KOPT-K1 (cell line): ENCODE results near the gene TMEFF1.

Experiments used
- H3K27ac ChIP-seq: fragments of 200-600 bp; sonication (generic); 2 replicates; pipeline ENCODE4 v1.5.1; 2016; ENCODE audit warnings: antibody characterized with exemption, mild to moderate bottlenecking, low read depth, low read length; ENCODE audit not compliant: poor library complexity, severe bottlenecking
- H3K36me3 ChIP-seq: fragments of 200-600 bp; sonication (generic); 2 replicates; pipeline ENCODE4 v1.5.1; 2017; ENCODE audit warnings: antibody characterized with exemption, mild to moderate bottlenecking, low read length, moderate library complexity; ENCODE audit not compliant: insufficient read depth
- H3K9me3 ChIP-seq: fragments of 200-600 bp; sonication (generic); 2 replicates; pipeline ENCODE4 v1.5.1; 2017; ENCODE audit warnings: antibody characterized with exemption, low read length, mild to moderate bottlenecking; ENCODE audit not compliant: insufficient read depth, poor library complexity, severe bottlenecking

Gene TMEFF1

GRCh38 chr9:100589582-100589981 lies 116.6 kb downstream of the TMEFF1 start:
- Histone ChIP-seq H3K27ac (no peak overlapping the region), H3K36me3 (no peaks in the 10 kb centered on the region; the same call in 1 of the 2 replicates), H3K9me3 (no peaks in the 10 kb centered on the region)

GRCh38 chr9:100590481-100590880 lies 117.5 kb downstream of the TMEFF1 start:
- Histone ChIP-seq H3K27ac (no peak overlapping the region), H3K9me3 (no peaks in the 10 kb centered on the region), H3K36me3 (no peaks in the 10 kb centered on the region; the same call in 1 of the 2 replicates)

- Histone ChIP-seq H3K9me3 (no peaks in the 10 kb centered on the region), H3K27ac (no peak overlapping the region), H3K36me3 (no peaks in the 10 kb centered on the region)
These were observed 118.2 kb downstream of the TMEFF1 start for GRCh38 chr9:100591139-100591538.

GRCh38 chr9:100591639-100592412 lies 118.9 kb downstream of the TMEFF1 start:
- no peaks in the 10 kb centered on the region for H3K9me3 ChIP-seq
- no peaks in the 10 kb centered on the region for H3K36me3 ChIP-seq
- H3K27ac ChIP-seq: no peak overlapping the region

- H3K9me3 ChIP-seq: no peaks in the 10 kb centered on the region
- no peak overlapping the region for H3K27ac ChIP-seq
- H3K36me3 ChIP-seq: no peaks in the 10 kb centered on the region
These were observed 122.6 kb downstream of the TMEFF1 start for GRCh38 chr9:100595391-100596199.

- H3K9me3 ChIP-seq: no peaks in the 10 kb centered on the region
- no peaks in the 10 kb centered on the region for H3K36me3 ChIP-seq
- no peak overlapping the region for H3K27ac ChIP-seq
These were observed 124.3 kb downstream of the TMEFF1 start for GRCh38 chr9:100597236-100597635.

GRCh38 chr9:100598641-100599145 lies 125.7 kb downstream of the TMEFF1 start:
- H3K27ac ChIP-seq: peak overlapping the region; percentile 10
- H3K9me3 ChIP-seq: no peaks in the 10 kb centered on the region
- H3K36me3 ChIP-seq: no peaks in the 10 kb centered on the region

GRCh38 chr9:100600521-100601079 lies 127.7 kb downstream of the TMEFF1 start:
- H3K36me3 ChIP-seq: no peaks in the 10 kb centered on the region
- H3K27ac ChIP-seq: no peak overlapping the region
- no peaks in the 10 kb centered on the region for H3K9me3 ChIP-seq

GRCh38 chr9:100601216-100601615 lies 128.3 kb downstream of the TMEFF1 start:
- no peaks in the 10 kb centered on the region for H3K9me3 ChIP-seq
- H3K27ac ChIP-seq: no peak overlapping the region
- no peaks in the 10 kb centered on the region for H3K36me3 ChIP-seq

GRCh38 chr9:100602342-100602801 lies 129.4 kb downstream of the TMEFF1 start:
- no peaks in the 10 kb centered on the region for H3K36me3 ChIP-seq
- no peaks in the 10 kb centered on the region for H3K9me3 ChIP-seq
- H3K27ac ChIP-seq: no peak overlapping the region

- Histone ChIP-seq H3K36me3 (no peaks in the 10 kb centered on the region), H3K27ac (no peak overlapping the region), H3K9me3 (no peaks in the 10 kb centered on the region)
These were observed 132.5 kb downstream of the TMEFF1 start for GRCh38 chr9:100605405-100605804.

- no peaks in the 10 kb centered on the region for H3K36me3 ChIP-seq
- peaks cover 6% of the 10 kb centered on the region for H3K9me3 ChIP-seq
- no peak overlapping the region for H3K27ac ChIP-seq
These were observed 146.2 kb downstream of the TMEFF1 start for GRCh38 chr9:100619194-100619593.

GRCh38 chr9:100619665-100620064 lies 146.7 kb downstream of the TMEFF1 start:
- peaks cover 6% of the 10 kb centered on the region for H3K9me3 ChIP-seq
- no peak overlapping the region for H3K27ac ChIP-seq
- no peaks in the 10 kb centered on the region for H3K36me3 ChIP-seq

GRCh38 chr9:100623969-100624368 lies 151.0 kb downstream of the TMEFF1 start:
- H3K9me3 ChIP-seq: no peaks in the 10 kb centered on the region

GRCh38 chr9:100626949-100627348 lies 154.0 kb downstream of the TMEFF1 start:
- H3K27ac ChIP-seq: no peak overlapping the region
- H3K9me3 ChIP-seq: no peaks in the 10 kb centered on the region

More at GRCh38 chr9:100623969-100624368, 151.0 kb downstream of the TMEFF1 start:
- Histone ChIP-seq H3K36me3 (no peaks in the 10 kb centered on the region), H3K27ac (no peak overlapping the region)

More at GRCh38 chr9:100626949-100627348, 154.0 kb downstream of the TMEFF1 start:
- no peaks in the 10 kb centered on the region for H3K36me3 ChIP-seq
